Effector memory CD8-positive, alpha-beta T cell (primary cell): ENCODE results near the gene QDPR.
A peak's percentile ranks its signal among the peaks of the same experiment; 100 is the strongest.

ENCODE experiments used
- ATAC-seq: fragments of 150-1000 bp; cut with Tn5 transposase; replicated peaks from 2 replicates; pipeline ENCODE4 v1.10.0; 2021; ENCODE audit warnings: mild to moderate bottlenecking, moderate library complexity
- DNase-seq, 3 experiments: peaks; one replicate each; pipeline ENCODE4 v3.0.0; 2021
- H3K27ac Mint-ChIP-seq, 2 donors: one replicate each; pipeline ENCODE4 v1.8.0; 2022; ENCODE audit warnings: mild to moderate bottlenecking in 2 of 2, mixed read lengths in 2 of 2, moderate library complexity in 2 of 2
- H3K27me3 Mint-ChIP-seq, 2 donors: one replicate each; pipeline ENCODE4 v1.8.0; 2022; ENCODE audit warnings: mixed read lengths in 2 of 2
- H3K36me3 Mint-ChIP-seq: one replicate; pipeline ENCODE4 v1.8.0; 2022; ENCODE audit warnings: mild to moderate bottlenecking, moderate library complexity, mixed read lengths; ENCODE audit not compliant: insufficient read depth
- H3K4me1 Mint-ChIP-seq, 2 donors: one replicate each; pipeline ENCODE4 v1.8.0; 2022; ENCODE audit warnings: low read depth in 2 of 2, mixed read lengths in 2 of 2
- H3K4me3 Mint-ChIP-seq, 2 donors: one replicate each; pipeline ENCODE4 v1.8.0; 2022; ENCODE audit warnings: mild to moderate bottlenecking in 2 of 2, mixed read lengths in 2 of 2, moderate library complexity in 2 of 2
- H3K9me3 Mint-ChIP-seq, 2 donors: one replicate each; pipeline ENCODE4 v1.8.0; 2022; ENCODE audit warnings: mixed read lengths in 2 of 2

QDPR gene

GRCh38 chr4:17516980-17517379, 5.1 kb upstream of the QDPR start:
- DNase-seq = no peak
- peaks cover 35 to 46% of the 10 kb centered on the region in 2 donors for H3K27me3 Mint-ChIP-seq
- no peak overlapping the region for H3K4me3 Mint-ChIP-seq
- H3K4me1 Mint-ChIP-seq = peaks cover 6 to 8% of the 10 kb centered on the region in 2 donors
- H3K36me3 Mint-ChIP-seq = no peaks in the 10 kb centered on the region
- no peaks in the 10 kb centered on the region for H3K9me3 Mint-ChIP-seq
- no peak overlapping the region for H3K27ac Mint-ChIP-seq
- no peak for ATAC-seq

- Mint-ChIP-seq H3K4me1 (peaks cover 13 to 16% of the 10 kb centered on the region in 2 donors), H3K27ac (no peak overlapping the region), H3K4me3 (no peak overlapping the region), H3K9me3 (no peaks in the 10 kb centered on the region), H3K27me3 (peaks cover 32 to 39% of the 10 kb centered on the region in 2 donors), H3K36me3 (no peaks in the 10 kb centered on the region)
- ATAC-seq (no peak), DNase-seq (no peak)
Observed at GRCh38 chr4:17515445-17516407, 3.8 kb upstream of the QDPR start.

- DNase-seq (no peak), ATAC-seq (no peak)
- Mint-ChIP-seq H3K27ac (no peak within 1 kb of the TSS), H3K9me3 (no peaks in the 10 kb centered on the region), H3K4me3 (no peak within 1 kb of the TSS), H3K27me3 (peaks cover 25 to 31% of the 10 kb centered on the region in 2 donors), H3K36me3 (no peaks in the 10 kb centered on the region), H3K4me1 (peaks cover 19 to 23% of the 10 kb centered on the region in 2 donors)
Observed at GRCh38 chr4:17514865-17515264, 3.0 kb upstream of the QDPR start, which contains the start of gene CLRN2. CLRN2 (plus strand) TSS chr4:17515165; CDS start chr4:17515267, 102 bp downstream.

- H3K27ac Mint-ChIP-seq = peak overlapping the region; percentile 44 to 89
- H3K27me3 Mint-ChIP-seq = peaks cover 13 to 25% of the 10 kb centered on the region in 2 donors
- DNase-seq (no peak), ATAC-seq (no peak)
- peak overlapping the region; percentile 80 to 89 for H3K4me3 Mint-ChIP-seq
- H3K36me3 Mint-ChIP-seq = peaks cover 8% of the 10 kb centered on the region
- H3K4me1 Mint-ChIP-seq = peaks cover 21 to 27% of the 10 kb centered on the region in 2 donors
- H3K9me3 Mint-ChIP-seq = no peaks in the 10 kb centered on the region
Observed at GRCh38 chr4:17512973-17513665, 1.2 kb upstream of the QDPR start.

- H3K27me3 Mint-ChIP-seq = peaks cover under 1 to 9% of the 10 kb centered on the region in 2 donors
- H3K4me3 Mint-ChIP-seq = peak overlapping the region; percentile 80 to 89
- peaks cover 21 to 27% of the 10 kb centered on the region in 2 donors for H3K4me1 Mint-ChIP-seq
- H3K36me3 Mint-ChIP-seq = peaks cover 22% of the 10 kb centered on the region
- DNase-seq = peak in 1 of 3 experiments; percentile 32
- peak; percentile 60 for ATAC-seq
- no peaks in the 10 kb centered on the region for H3K9me3 Mint-ChIP-seq
- peak overlapping the region; percentile 70 to 77 for H3K27ac Mint-ChIP-seq
Observed at GRCh38 chr4:17511509-17511949, 361 bp downstream of the QDPR start.

- no peak for DNase-seq
- no peak for ATAC-seq
- Mint-ChIP-seq H3K27me3 (peaks cover 0 to 5% of the 10 kb centered on the region in 2 donors), H3K4me1 (peaks cover 21 to 27% of the 10 kb centered on the region in 2 donors), H3K4me3 (peak overlapping the region; percentile 80 to 89), H3K36me3 (peaks cover 22% of the 10 kb centered on the region), H3K27ac (peak overlapping the region; percentile 70 to 77), H3K9me3 (no peaks in the 10 kb centered on the region)
Observed at GRCh38 chr4:17511051-17511450, 839 bp downstream of the QDPR start.

GRCh38 chr4:17510582-17510981, 1.3 kb downstream of the QDPR start:
- Mint-ChIP-seq H3K36me3 (peaks cover 26% of the 10 kb centered on the region), H3K27me3 (no peaks in the 10 kb centered on the region), H3K4me1 (peaks cover 21 to 27% of the 10 kb centered on the region in 2 donors), H3K4me3 (peak overlapping the region; percentile 80 to 89), H3K27ac (peak overlapping the region; percentile 41 to 54), H3K9me3 (no peaks in the 10 kb centered on the region)
- no peak for ATAC-seq
- no peak for DNase-seq

GRCh38 chr4:17504081-17504480, 7.8 kb downstream of the QDPR start:
- Mint-ChIP-seq H3K36me3 (peaks cover 65% of the 10 kb centered on the region), H3K4me3 (no peak overlapping the region), H3K4me1 (peaks cover 0 to 17% of the 10 kb centered on the region in 2 donors), H3K27me3 (no peaks in the 10 kb centered on the region), H3K27ac (no peak overlapping the region), H3K9me3 (no peaks in the 10 kb centered on the region)
- DNase-seq (no peak), ATAC-seq (no peak)

- no peaks in the 10 kb centered on the region for H3K27me3 Mint-ChIP-seq
- no peak overlapping the region for H3K4me3 Mint-ChIP-seq
- H3K36me3 Mint-ChIP-seq = peaks cover 62% of the 10 kb centered on the region
- DNase-seq (no peak), ATAC-seq (no peak)
- H3K9me3 Mint-ChIP-seq = no peaks in the 10 kb centered on the region
- peaks cover 4 to 21% of the 10 kb centered on the region in 2 donors for H3K4me1 Mint-ChIP-seq
- peak overlapping the region in 1 of 2 donors; percentile 80 for H3K27ac Mint-ChIP-seq
Observed at GRCh38 chr4:17502756-17503155, 9.1 kb downstream of the QDPR start.

- Mint-ChIP-seq H3K36me3 (peaks cover 49% of the 10 kb centered on the region), H3K4me1 (peaks cover 4 to 21% of the 10 kb centered on the region in 2 donors), H3K27ac (peak overlapping the region; percentile 6 to 80), H3K4me3 (no peak overlapping the region), H3K27me3 (no peaks in the 10 kb centered on the region), H3K9me3 (no peaks in the 10 kb centered on the region)
- ATAC-seq (no peak), DNase-seq (no peak)
Observed at GRCh38 chr4:17500574-17500973, 11.3 kb downstream of the QDPR start.

- Mint-ChIP-seq H3K4me3 (no peak overlapping the region), H3K9me3 (no peaks in the 10 kb centered on the region), H3K27ac (peak overlapping the region in 1 of 2 donors; percentile 3), H3K4me1 (peaks cover 7 to 14% of the 10 kb centered on the region in 2 donors), H3K27me3 (no peaks in the 10 kb centered on the region), H3K36me3 (peaks cover 44% of the 10 kb centered on the region)
- ATAC-seq = no peak
- no peak for DNase-seq
Observed at GRCh38 chr4:17497890-17498523, 13.9 kb downstream of the QDPR start.

- no peak for DNase-seq
Observed at GRCh38 chr4:17494258-17495190, 17.4 kb downstream of the QDPR start.

More at GRCh38 chr4:17494258-17495190, 17.4 kb downstream of the QDPR start:
- no peaks in the 10 kb centered on the region for H3K27me3 Mint-ChIP-seq
- peak overlapping the region in 1 of 2 donors; percentile 41 for H3K27ac Mint-ChIP-seq
- H3K36me3 Mint-ChIP-seq = peaks cover 32% of the 10 kb centered on the region
- H3K9me3 Mint-ChIP-seq = no peaks in the 10 kb centered on the region
- H3K4me1 Mint-ChIP-seq = peaks cover 7 to 8% of the 10 kb centered on the region in 2 donors
- H3K4me3 Mint-ChIP-seq = no peak overlapping the region
- no peak for ATAC-seq
